Dendritic cell treated with granulocyte-macrophage colony-stimulating factor and Interleukin-4, amounts not matched to agents 40 ng/mL and 50 ng/mL, for 4 days (primary cell): ENCODE results near the gene HMGXB3.
"Not testable (repeated sequence)": the region's sequence is repeated elsewhere in the genome, so short reads cannot be mapped to it uniquely, and the experiment has no call there.

Experiments used
- H3K27ac Mint-ChIP-seq: one replicate; pipeline ENCODE4 v1.8.0; 2022; ENCODE audit warnings: mild to moderate bottlenecking, mixed read lengths
- H3K27me3 Mint-ChIP-seq: one replicate; pipeline ENCODE4 v1.8.0; 2022; ENCODE audit warnings: mild to moderate bottlenecking, mixed read lengths
- H3K36me3 Mint-ChIP-seq: one replicate; pipeline ENCODE4 v1.8.0; 2022; ENCODE audit warnings: low read depth, mixed read lengths
- H3K4me1 Mint-ChIP-seq: one replicate; pipeline ENCODE4 v1.8.0; 2022; ENCODE audit warnings: low read depth, mixed read lengths
- H3K4me3 Mint-ChIP-seq: one replicate; pipeline ENCODE4 v1.8.0; 2022; ENCODE audit warnings: mild to moderate bottlenecking, moderate library complexity, mixed read lengths
- H3K9me3 Mint-ChIP-seq: one replicate; pipeline ENCODE4 v1.8.0; 2022; ENCODE audit warnings: mixed read lengths
- intact Hi-C: fragments of 100-400 bp; cut with micrococcal nuclease; formaldehyde crosslinking; loops from one replicate; pipeline ENCODE4 v1.15.0; 2022

Gene HMGXB3

GRCh38 chr5:150017226-150018005 lies 16.9 kb downstream of the HMGXB3 start:
- Mint-ChIP-seq H3K4me1 (peaks cover 5% of the 10 kb centered on the region), H3K27ac (no peak overlapping the region), H3K36me3 (peaks cover 100% of the 10 kb centered on the region), H3K9me3 (peaks cover 6% of the 10 kb centered on the region), H3K4me3 (no peak overlapping the region), H3K27me3 (no peaks in the 10 kb centered on the region)
- intact Hi-C loops, result no loop called here

- Mint-ChIP-seq H3K4me1 (peaks cover 5% of the 10 kb centered on the region), H3K27ac (no peak overlapping the region), H3K27me3 (no peaks in the 10 kb centered on the region), H3K4me3 (no peak overlapping the region), H3K36me3 (peaks cover 97% of the 10 kb centered on the region), H3K9me3 (peaks cover 3% of the 10 kb centered on the region)
- intact Hi-C loops, result loop anchor here (10.0 kb wide), 1 partner anchor 195 kb away; no protein-coding TSS in a partner anchor
These were observed 19.7 kb downstream of the HMGXB3 start for GRCh38 chr5:150020249-150020648.

- Mint-ChIP-seq H3K27ac (no peak overlapping the region), H3K27me3 (no peaks in the 10 kb centered on the region), H3K36me3 (peaks cover 97% of the 10 kb centered on the region), H3K4me3 (no peak overlapping the region), H3K9me3 (no peaks in the 10 kb centered on the region), H3K4me1 (peaks cover 5% of the 10 kb centered on the region)
- intact Hi-C loops, result loop anchor here (10.0 kb wide), 1 partner anchor 193 kb away; no protein-coding TSS in a partner anchor
These were observed 21.1 kb downstream of the HMGXB3 start for GRCh38 chr5:150021491-150022157.

GRCh38 chr5:150022158-150022531 lies 21.6 kb downstream of the HMGXB3 start:
- Mint-ChIP-seq H3K4me3 (no peak overlapping the region), H3K36me3 (peaks cover 97% of the 10 kb centered on the region), H3K27me3 (no peaks in the 10 kb centered on the region), H3K4me1 (peaks cover 5% of the 10 kb centered on the region), H3K9me3 (no peaks in the 10 kb centered on the region), H3K27ac (no peak overlapping the region)
- intact Hi-C loops, result loop anchor here (10.0 kb wide), 1 partner anchor 193 kb away; no protein-coding TSS in a partner anchor

- intact Hi-C loops, result loop anchor here (10.0 kb wide), 1 partner anchor 192 kb away; no protein-coding TSS in a partner anchor
- Mint-ChIP-seq H3K4me3 (no peak overlapping the region), H3K9me3 (no peaks in the 10 kb centered on the region), H3K27me3 (no peaks in the 10 kb centered on the region), H3K36me3 (peaks cover 97% of the 10 kb centered on the region), H3K4me1 (peaks cover 5% of the 10 kb centered on the region), H3K27ac (no peak overlapping the region)
These were observed 22.1 kb downstream of the HMGXB3 start for GRCh38 chr5:150022681-150023080.

- intact Hi-C loops, result loop anchor here (10.0 kb wide), 1 partner anchor 192 kb away; no protein-coding TSS in a partner anchor
- H3K4me1 Mint-ChIP-seq, result peaks cover 5% of the 10 kb centered on the region
- H3K36me3 Mint-ChIP-seq, result peaks cover 97% of the 10 kb centered on the region
- H3K27ac Mint-ChIP-seq, result no peak overlapping the region
- no peak overlapping the region for H3K4me3 Mint-ChIP-seq
- H3K27me3 Mint-ChIP-seq, result no peaks in the 10 kb centered on the region
- no peaks in the 10 kb centered on the region for H3K9me3 Mint-ChIP-seq
These were observed 22.6 kb downstream of the HMGXB3 start for GRCh38 chr5:150023136-150023535.

GRCh38 chr5:150024346-150024984 lies 23.9 kb downstream of the HMGXB3 start:
- intact Hi-C loops, result loop anchor here (10.0 kb wide), 1 partner anchor 190 kb away; no protein-coding TSS in a partner anchor
- no peaks in the 10 kb centered on the region for H3K9me3 Mint-ChIP-seq
- no peak overlapping the region for H3K4me3 Mint-ChIP-seq
- H3K27ac Mint-ChIP-seq, result no peak overlapping the region
- peaks cover 97% of the 10 kb centered on the region for H3K36me3 Mint-ChIP-seq
- no peaks in the 10 kb centered on the region for H3K27me3 Mint-ChIP-seq
- peaks cover 5% of the 10 kb centered on the region for H3K4me1 Mint-ChIP-seq

GRCh38 chr5:150026682-150027172 lies 26.2 kb downstream of the HMGXB3 start:
- intact Hi-C loops, result loop anchor here (10.0 kb wide), 1 partner anchor 188 kb away; no protein-coding TSS in a partner anchor
- Mint-ChIP-seq H3K4me3 (no peak overlapping the region), H3K36me3 (peaks cover 97% of the 10 kb centered on the region), H3K4me1 (peaks cover 2% of the 10 kb centered on the region), H3K27me3 (no peaks in the 10 kb centered on the region), H3K9me3 (no peaks in the 10 kb centered on the region), H3K27ac (no peak overlapping the region)

GRCh38 chr5:150028047-150028446 lies 27.5 kb downstream of the HMGXB3 start:
- not testable (repeated sequence) for H3K9me3 Mint-ChIP-seq, H3K27ac Mint-ChIP-seq, H3K4me1 Mint-ChIP-seq, H3K4me3 Mint-ChIP-seq, H3K27me3 Mint-ChIP-seq
- intact Hi-C loops, result loop anchor here (10.0 kb wide), 1 partner anchor 187 kb away; no protein-coding TSS in a partner anchor
- H3K36me3 Mint-ChIP-seq, result peaks cover 97% of the 10 kb centered on the region

- intact Hi-C loops, result no loop called here
- peaks cover 26% of the 10 kb centered on the region for H3K4me1 Mint-ChIP-seq
- peaks cover 100% of the 10 kb centered on the region for H3K36me3 Mint-ChIP-seq
- H3K27me3 Mint-ChIP-seq, result no peaks in the 10 kb centered on the region
- H3K4me3 Mint-ChIP-seq, result no peak overlapping the region
- H3K9me3 Mint-ChIP-seq, result no peaks in the 10 kb centered on the region
- no peak overlapping the region for H3K27ac Mint-ChIP-seq
These were observed 32.8 kb downstream of the HMGXB3 start for GRCh38 chr5:150033334-150033733.

GRCh38 chr5:150034662-150035061 lies 34.1 kb downstream of the HMGXB3 start:
- Mint-ChIP-seq H3K9me3 (no peaks in the 10 kb centered on the region), H3K36me3 (peaks cover 100% of the 10 kb centered on the region), H3K27ac (no peak overlapping the region), H3K4me1 (peaks cover 26% of the 10 kb centered on the region), H3K4me3 (no peak overlapping the region), H3K27me3 (no peaks in the 10 kb centered on the region)
- intact Hi-C loops, result no loop called here

GRCh38 chr5:150035139-150035895 lies 34.8 kb downstream of the HMGXB3 start:
- Mint-ChIP-seq H3K27ac (no peak overlapping the region), H3K4me3 (no peak overlapping the region), H3K36me3 (peaks cover 100% of the 10 kb centered on the region), H3K4me1 (peaks cover 26% of the 10 kb centered on the region), H3K9me3 (no peaks in the 10 kb centered on the region), H3K27me3 (no peaks in the 10 kb centered on the region)
- intact Hi-C loops, result no loop called here

- Mint-ChIP-seq H3K27ac (no peak overlapping the region), H3K9me3 (no peaks in the 10 kb centered on the region), H3K4me3 (no peak overlapping the region), H3K36me3 (peaks cover 100% of the 10 kb centered on the region), H3K4me1 (peaks cover 26% of the 10 kb centered on the region), H3K27me3 (no peaks in the 10 kb centered on the region)
- intact Hi-C loops, result no loop called here
These were observed 36.0 kb downstream of the HMGXB3 start for GRCh38 chr5:150036513-150036912.
